Measurements from ENCODE around the gene FBXW7.
"Not testable (repeated sequence)": the region's sequence is repeated elsewhere in the genome, so short reads cannot be mapped to it uniquely, and the experiment has no call there.

Gene FBXW7, protein sequence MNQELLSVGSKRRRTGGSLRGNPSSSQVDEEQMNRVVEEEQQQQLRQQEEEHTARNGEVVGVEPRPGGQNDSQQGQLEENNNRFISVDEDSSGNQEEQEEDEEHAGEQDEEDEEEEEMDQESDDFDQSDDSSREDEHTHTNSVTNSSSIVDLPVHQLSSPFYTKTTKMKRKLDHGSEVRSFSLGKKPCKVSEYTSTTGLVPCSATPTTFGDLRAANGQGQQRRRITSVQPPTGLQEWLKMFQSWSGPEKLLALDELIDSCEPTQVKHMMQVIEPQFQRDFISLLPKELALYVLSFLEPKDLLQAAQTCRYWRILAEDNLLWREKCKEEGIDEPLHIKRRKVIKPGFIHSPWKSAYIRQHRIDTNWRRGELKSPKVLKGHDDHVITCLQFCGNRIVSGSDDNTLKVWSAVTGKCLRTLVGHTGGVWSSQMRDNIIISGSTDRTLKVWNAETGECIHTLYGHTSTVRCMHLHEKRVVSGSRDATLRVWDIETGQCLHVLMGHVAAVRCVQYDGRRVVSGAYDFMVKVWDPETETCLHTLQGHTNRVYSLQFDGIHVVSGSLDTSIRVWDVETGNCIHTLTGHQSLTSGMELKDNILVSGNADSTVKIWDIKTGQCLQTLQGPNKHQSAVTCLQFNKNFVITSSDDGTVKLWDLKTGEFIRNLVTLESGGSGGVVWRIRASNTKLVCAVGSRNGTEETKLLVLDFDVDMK

DNA sequence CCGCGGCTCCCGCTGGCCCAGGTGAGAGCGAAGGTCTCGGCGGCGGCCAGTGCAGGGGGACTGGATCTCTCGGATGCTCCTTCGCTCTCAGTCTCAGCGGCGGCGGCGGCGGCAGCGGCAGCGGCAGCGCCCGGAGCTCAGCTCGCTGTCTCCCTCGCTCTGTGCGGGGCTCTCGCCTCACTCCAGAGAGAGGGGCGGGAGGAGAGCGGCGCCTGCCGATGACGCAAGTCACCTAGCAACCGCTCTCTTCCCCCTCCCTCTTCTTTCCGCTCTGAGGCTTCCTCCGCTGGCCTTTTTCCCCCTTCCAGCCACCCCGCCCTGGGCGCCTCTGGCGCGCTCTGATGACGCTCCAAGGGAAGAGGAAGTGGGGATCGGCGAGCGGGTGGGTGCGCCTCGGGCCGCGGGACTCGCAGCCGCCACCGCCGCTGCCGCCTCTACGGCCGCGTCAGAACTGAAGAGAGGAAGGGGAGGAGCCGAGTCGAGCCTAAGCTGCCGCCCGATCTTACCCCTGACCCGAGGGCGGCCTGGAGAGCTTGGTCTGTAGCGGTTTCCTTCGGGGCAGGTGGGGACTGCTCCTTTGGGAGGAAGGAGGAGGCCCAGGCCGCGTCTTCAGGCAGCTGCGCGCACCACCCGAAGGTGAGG is at the start of gene FBXW7:
FBXW7 (minus strand) TSS at position 190 of the 642 bp plus-strand sequence. CDS start 124,289 bp downstream, outside the sequence.
- peak; percentile 99 for DNase-seq (ENCODE audit: low read depth in 2 of 2)

DNA sequence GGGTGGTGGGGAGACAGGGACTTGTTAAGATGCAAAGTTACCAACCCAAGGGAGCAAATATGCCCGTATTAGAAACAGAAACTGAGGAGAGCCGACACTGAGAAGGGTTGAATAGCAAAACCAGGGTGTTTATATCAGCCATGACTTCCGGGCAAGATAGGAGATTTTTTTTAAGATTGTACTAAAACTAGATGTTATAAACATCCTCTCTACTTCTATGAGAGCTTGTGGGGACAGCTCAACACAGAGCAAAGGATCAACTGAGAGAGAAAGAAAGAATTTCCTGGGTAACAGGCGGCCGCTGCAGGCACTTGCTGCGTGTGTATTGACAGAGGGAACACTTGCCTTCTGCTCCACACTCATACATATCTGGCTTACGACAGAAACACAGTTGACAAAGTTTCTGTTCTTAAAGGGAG is 49.1 kb upstream of the FBXW7 start:
- DNase-seq (ENCODE audit: low read depth in 2 of 2), result no peak

DNA sequence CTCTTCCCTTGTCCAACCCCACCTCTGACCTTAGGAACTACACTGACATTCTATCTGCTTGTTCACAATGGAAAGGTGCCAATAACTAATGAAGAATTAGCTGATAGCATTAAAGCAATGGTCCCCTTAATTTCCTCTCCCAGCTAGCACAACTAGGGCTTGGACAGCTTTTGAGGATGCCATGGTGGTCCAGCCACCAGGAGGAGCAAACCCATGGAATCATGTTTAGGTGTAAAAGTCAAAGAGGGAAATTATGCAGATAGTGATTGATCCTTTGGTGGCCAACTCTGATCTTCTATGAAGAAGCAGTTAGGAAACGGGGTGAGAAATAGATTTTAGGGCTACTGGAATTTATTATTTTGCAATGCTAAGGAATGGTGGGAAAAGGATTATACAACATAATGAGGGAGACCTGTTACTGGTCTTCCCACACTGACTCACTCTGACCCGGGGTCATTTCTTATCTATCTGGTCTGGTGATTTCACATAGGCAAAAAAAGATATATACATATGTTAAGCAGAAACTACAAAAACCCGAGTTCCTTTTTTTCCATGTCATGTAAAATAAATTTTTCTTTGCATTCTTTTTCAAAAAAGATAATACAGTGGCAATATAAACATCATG is 45.8 kb upstream of the FBXW7 start:
- no peak for DNase-seq (ENCODE audit: low read depth in 2 of 2)

DNA sequence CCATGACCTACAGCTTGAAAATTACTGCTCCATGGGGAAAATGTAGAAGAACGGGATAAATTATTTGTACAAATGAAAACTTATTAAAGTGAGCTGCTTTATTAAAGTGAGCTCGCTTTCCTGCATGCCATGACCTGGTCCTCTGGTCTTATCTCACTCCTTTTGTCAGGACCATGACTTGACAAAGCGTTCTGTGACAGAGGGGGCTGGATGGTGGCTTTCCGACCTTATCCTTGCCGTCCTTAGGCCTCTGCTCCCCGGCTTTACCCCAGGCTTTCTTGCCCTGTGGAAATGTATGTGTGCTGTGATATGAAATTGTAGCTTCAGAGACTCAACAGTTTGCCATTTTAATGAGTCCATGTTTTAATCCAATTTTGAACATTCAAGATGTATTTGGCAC is 44.0 kb upstream of the FBXW7 start:
- no peak for DNase-seq (ENCODE audit: low read depth in 2 of 2)

DNA sequence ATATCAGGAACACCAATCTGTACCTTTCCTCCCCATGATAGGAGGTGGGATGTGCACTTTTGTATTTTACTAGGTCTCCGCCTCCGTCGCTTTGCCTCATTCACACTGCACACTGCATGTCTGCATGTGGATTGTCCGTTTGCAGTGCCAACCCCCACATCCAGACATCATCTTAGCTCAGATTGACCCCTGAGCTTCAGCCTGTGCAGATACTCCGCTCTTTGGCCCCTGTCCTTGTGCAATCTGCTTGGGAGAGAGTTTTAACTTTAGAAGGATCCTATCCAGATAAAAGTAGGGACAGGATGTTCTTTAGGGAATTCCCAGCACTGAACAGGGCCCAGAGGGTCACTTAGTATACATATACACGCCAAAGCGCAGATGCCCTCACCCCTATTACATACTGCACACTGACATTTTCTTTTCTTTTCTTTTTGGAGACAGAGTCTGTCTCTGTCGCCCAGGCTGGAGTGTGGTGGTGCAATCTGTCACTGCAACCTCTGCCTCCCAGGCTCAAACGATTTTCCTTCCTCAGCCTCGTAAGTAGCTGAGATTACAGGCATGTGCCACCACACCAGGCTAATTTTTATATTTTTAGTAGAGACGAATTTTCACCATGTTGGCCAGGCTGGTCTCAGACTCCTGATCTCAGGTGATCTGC is 43.3 kb upstream of the FBXW7 start:
- no peak for DNase-seq (ENCODE audit: low read depth in 2 of 2)

DNA sequence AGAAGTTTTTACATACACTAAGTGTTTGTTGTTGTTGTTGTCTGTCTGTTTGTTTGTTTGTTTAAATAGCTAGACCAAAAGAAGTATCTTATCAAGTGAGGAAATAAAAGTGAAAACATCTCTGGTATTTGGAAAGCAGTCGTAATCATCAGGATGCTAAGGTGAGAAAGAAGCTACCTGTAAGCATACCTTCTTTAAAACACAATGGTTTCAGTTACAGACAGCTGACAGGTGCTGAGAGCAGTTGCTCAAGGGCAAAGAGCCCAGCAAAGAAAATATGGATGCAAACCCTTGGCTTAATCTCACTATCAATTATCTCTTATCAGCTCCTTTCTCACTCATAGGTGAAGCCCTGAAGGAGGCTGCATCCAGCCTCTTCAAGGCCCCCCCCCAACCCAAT is 42.8 kb upstream of the FBXW7 start:
- DNase-seq (ENCODE audit: low read depth in 2 of 2), result no peak

DNA sequence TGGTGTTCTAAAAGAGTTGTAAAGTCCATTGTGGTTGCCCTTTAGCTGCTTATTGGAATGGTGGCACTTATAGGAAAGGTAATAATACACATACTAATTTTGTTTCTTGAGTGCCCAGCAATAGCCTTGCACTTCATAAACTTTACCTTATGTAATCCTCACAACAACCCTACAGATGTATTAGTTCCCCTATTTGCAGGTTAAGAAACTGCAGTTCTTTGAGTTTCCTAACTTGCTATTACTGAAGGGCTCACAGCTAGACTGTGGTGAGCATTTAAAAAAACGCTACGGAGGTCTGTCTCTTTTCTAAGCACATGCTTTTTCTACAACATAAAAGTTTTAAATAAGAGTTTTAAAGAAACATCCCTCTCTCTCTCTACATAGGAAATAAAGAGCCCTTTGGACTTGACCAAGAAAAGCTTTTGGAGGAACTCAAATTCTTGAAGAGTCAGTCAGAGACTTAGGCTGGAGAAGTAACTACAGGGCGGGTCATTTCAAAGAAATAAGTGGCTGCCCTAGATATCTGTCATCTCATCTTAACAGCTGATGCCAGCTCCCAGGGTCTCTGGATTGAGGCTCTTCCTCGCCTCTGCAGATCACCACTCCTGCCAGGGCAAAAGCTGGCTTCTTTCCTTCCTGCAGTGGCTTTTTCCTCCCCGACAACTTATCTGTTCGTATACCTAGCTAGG is 42.0 kb upstream of the FBXW7 start:
- DNase-seq (ENCODE audit: low read depth in 2 of 2), result no peak

DNA sequence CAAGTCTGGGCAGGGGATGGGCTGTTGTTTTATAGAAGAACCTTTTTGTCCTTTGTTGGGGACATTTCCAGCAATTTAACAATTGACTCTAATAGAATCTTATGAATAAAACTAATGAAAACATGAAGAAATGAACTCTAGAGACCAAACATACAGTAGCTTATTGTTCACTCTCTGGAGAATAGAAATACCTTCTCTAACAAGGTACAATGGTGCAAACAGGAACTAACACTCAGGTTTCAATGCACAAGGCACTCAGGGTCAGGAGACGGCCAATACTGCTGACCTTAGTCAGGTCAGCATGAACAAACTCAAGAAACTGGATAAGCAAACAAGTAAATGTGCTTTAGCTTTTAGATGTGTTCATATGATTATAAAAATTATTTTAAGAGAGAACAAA is 39.6 kb upstream of the FBXW7 start:
- DNase-seq (ENCODE audit: low read depth in 2 of 2), result no peak

DNA sequence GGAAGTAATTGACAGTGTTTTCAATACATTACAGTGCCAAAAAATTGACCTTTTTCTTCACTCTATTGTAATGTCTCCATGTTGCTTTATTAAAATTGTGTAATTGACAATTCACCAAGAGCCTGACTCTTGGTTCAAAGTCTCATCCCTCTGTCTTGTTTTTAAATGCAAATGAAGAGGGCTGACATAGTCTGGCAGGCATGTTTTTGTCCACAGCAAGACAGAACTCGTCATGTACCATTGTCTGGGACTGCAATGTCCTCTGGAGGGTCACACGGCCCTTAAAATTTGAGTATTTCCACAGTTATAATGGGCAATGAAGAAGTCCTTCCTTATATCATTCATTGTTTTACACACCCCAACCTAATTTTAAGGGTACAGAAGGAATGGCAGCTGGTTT is 38.0 kb upstream of the FBXW7 start:
- DNase-seq (ENCODE audit: low read depth in 2 of 2), result no peak

DNA sequence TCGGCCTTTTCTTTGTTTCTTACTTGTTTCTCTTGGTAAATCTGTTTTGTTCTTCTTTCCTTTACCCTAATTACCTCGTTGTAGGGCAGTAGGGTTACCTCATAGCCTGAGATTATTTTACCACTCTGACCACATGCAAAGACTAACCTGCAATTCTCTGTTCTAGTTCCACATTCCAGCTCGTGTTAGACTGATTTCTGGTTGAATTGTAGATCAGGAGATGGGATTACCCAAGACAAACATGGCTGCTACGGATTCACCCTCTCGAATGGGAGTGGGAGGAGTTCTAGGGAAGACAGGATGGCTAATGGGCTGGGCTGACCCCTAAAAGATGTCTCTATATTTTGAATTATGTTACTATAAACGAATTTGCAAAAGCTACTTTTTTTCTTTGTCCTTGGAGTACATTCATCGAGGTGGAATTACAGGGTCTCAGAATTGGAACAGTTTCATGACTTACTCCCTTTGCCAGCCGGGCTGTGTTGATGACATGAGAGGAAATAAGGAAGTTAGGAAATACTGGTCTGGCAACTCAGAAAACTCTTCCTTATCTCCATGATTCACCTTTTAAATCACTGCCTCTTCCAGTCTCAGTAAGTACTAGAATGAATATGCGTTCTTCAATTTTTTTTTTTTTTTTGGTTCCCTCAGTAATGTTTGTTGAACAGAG is 36.7 kb upstream of the FBXW7 start:
- no peak for DNase-seq (ENCODE audit: low read depth in 2 of 2)

DNA sequence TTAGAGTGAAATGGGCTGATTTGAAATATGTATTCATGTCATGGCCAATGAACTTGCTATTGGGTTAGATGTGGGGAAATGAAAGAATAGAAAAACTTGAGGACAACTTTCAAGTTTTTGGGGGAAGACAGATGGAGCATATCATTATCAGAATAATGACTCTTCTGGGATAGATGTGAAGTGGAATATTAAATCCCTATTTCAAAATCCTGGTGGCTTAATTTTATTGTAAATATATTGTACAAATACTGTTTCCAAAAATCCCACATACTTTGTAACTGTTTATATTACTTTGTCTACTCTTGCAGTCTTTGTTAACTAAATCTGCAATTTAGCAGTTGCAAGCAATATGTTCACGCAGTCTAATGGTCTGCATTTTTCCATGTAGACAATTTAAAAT is 35.9 kb upstream of the FBXW7 start:
- DNase-seq (ENCODE audit: low read depth in 2 of 2), result no peak

DNA sequence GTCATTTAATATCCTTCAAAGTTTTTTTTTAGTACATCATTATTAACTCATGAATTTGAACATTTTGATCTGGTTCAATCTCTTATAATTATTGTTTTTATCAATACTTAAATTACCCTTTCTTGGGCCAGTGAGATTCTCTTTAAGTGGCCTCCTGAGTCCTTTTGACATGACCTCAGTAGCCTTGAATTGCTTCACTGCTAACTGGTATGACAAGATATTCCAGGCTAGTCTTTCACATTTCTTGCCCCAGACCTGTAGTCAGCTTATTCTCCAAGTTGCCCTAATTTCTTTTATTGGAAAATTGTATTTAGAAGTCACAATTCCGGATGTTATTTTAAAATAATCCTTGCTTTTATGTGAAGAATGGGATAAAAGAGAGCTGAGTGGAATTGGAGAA is 35.4 kb upstream of the FBXW7 start:
- no peak for DNase-seq (ENCODE audit: low read depth in 2 of 2)

DNA sequence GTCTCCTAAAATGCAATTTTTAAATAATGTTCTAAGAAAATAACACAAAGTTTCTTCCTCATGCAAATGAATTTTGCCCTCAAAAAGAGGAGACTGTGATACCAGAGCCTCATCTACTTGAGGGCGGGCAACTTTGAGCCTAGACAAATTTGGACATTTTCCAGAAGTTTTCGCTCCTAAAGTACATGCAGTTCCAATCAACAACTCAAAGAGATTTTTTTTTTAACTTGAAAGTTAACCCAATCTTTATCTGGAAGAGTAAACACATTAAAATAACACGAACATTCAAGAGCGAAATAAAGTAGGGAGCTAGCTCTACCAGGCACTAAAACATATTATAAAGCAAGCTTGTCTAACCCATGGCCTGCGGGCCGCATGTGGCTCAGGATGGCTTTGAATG is 29.4 kb upstream of the FBXW7 start:
- no peak for DNase-seq (ENCODE audit: low read depth in 2 of 2)

DNA sequence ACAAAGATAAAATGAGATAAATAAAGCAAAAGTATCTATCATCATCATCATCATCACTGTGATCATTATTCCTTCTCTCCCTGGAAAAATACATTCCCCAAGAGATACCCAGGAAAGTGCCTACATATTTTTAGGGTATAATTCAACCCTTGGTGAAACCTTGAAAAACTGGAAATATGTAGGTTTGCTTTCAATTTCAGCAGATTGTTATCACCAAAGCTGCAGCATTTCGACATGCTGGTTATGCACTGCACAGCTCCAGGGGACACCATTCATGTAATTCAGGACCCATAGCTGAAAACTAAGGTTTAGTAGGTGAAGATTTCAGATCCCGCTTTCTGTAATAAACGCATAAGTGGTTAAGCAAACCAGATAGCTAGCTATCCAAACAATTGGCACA is 28.4 kb upstream of the FBXW7 start:
- DNase-seq (ENCODE audit: low read depth in 2 of 2), result no peak

DNA sequence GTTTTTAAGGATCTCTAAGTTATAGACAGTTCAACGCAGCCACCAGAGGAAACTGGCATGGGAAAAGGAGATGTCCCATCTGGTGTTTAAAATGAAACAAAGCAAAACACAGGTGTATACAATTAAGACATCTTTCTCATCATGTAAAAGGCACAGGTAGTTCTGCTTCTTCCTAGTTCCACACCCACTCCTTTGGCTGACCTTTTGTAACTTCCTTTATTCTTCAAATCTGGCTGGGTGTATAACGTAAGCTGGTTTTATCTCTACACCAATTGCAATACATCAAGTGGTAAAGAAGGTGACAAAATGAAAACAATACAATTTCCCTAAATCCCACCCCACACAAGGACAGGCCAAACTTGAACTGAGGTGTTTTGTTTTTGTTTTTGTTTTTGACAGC is 27.3 kb upstream of the FBXW7 start:
- no peak for DNase-seq (ENCODE audit: low read depth in 2 of 2)

DNA sequence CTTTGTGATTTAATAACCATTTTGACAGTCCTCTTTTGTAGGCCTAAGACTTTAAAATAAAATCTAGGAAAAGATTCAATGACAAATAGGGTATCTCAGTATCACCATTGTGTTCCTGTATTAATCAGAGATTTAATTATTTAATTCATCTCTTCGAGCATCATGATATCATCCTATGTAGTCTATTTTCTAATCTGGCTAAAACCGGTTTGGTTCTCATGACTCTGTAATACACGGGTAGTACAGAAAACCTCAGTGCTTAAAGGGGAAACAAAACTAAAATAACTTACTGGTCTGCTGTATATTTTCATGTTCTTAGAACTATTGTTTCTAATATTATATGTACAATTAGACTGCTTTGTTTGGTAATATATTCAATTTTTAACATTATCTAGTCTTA is 23.7 kb upstream of the FBXW7 start:
- no peak for DNase-seq (ENCODE audit: low read depth in 2 of 2)

DNA sequence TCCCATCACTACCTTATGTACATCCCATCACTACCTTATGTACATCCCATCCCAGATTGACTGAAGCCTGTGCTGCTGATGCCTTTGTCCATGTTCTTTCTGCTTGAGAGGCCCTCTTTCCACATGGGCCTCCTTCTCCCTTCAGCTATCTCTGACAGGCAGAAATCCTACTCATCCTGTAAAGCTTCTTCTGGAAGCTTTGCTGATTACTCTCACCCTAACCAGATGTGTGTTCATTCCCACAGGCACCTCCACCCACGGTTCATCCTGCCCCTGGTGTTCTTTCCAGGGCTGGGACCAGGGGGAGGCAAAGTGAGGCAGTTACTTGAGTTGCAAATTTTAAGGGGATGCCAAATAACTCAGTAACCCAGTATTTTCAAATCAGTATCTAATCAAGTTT is 22.5 kb upstream of the FBXW7 start:
- DNase-seq (ENCODE audit: low read depth in 2 of 2), result no peak

DNA sequence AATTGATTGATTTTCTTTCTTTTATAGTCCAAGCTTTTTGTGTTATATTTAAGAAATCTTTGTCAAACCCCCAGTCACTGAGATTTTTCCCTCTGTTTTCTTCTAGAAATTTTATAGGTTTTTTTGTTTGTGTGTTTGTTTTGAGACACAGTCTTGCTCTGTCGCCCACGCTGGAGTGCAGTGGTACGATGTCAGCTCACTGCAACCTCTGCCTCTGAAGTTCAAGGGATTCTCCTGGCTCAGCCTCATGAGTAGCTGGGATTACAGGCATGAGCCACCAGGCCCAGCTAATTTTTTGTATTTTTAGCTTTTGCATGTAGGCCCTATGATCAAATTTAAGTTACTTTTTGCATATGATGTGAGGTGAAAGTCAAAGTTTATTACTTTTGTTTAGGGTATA is 20.9 kb upstream of the FBXW7 start:
- no peak for DNase-seq (ENCODE audit: low read depth in 2 of 2)

DNA sequence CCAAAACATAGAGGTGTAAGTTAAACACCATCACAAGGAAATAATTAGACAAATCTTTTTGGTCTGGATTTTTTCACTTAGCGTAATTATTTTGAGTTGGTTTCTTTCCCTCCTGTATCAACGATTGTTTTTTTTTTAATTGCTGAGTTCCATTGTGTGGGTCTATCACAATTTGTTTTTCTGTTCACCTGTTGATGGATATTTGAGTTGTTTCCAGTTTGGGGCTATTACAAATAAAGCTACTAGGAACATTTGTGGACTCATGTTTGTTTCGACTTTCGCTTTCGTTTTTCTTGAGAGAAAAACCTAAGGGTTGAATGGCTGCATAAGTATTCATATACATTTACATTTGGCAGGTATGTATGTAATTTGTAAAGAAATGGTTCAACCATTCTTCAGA is 20.4 kb upstream of the FBXW7 start:
- DNase-seq (ENCODE audit: low read depth in 2 of 2), result no peak

DNA sequence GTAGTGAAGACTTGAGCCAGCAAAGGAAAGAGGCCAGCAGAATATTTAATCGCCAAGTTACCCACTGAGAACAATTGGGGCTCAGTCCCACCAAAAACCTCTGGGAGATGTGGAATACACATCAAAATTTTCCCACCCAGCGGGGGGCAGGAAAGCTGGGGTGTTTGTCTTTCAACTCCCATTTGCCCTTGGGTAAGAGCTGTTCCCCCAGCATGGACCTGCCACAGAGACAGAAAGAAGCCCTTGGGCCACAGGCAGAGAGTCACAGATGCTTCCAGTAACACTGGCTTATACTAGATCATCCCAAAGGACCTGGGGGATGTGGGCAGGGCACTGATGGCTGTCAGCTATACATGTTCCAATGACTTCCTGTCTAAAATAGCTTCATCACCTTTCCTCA is 18.9 kb upstream of the FBXW7 start:
- no peak for DNase-seq (ENCODE audit: low read depth in 2 of 2)

DNA sequence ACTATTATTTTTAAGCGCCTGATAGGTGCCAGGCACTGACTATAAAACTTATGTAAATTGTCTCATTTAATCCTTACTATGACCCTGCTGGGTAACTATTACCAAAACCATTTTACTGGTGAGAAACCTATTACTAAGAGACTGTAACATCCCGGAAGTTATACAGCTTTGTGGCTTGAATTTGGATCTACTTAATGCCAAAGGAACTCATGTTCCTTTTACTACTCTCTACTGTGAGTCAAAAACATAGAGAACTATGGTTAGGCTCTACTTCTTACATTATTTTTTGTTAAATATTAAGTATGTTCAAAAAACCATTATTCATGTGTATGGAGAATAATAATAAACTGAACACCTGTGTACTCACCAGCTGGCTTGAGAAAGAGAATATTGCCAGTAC is 14.8 kb upstream of the FBXW7 start:
- DNase-seq (ENCODE audit: low read depth in 2 of 2), result not testable (repeated sequence)
